Kidney (tissue), 14 donors: ENCODE data around the gene PRKN. TPM values are rescaled to one million over a fixed set of nuclear protein-coding genes. Genes with fewer than 3 reads are reported as not detected.

ENCODE experiments used
- DNase-seq, 5 donors: peaks; one replicate each; pipeline ENCODE4 v3.0.0-alpha.2; 2013 to 2020
- FAIRE-seq: peaks from 2 replicates; lab custom pipeline; 2012; peaks lifted over from hg19 to GRCh38; lab: Jason Lieb, UNC
- H3K27ac ChIP-seq, 2 donors: one replicate each; pipeline ENCODE4 v1.7.0; 2013; ENCODE audit warnings: low read depth in 2 of 2, low read length in 2 of 2, inconsistent platforms in 1 of 2
- H3K27me3 ChIP-seq: one replicate; pipeline ENCODE4 v1.7.1; 2013; ENCODE audit warnings: low read length, inconsistent platforms; ENCODE audit not compliant: control insufficient read depth, insufficient read depth
- H3K36me3 ChIP-seq, 3 donors: one replicate each; pipeline versions ENCODE4 v1.7.0 to v1.7.1; 2013; ENCODE audit warnings: low read length in 3 of 3, control low read depth in 1 of 3, inconsistent platforms in 1 of 3; ENCODE audit not compliant: insufficient read depth in 3 of 3, control insufficient read depth in 2 of 3
- H3K4me1 ChIP-seq, 3 donors: one replicate each; pipeline versions ENCODE4 v1.7.0 to v1.7.1; 2013; ENCODE audit warnings: low read length in 3 of 3, inconsistent platforms in 1 of 3, low read depth in 1 of 3; ENCODE audit not compliant: control insufficient read depth in 2 of 3, insufficient read depth in 2 of 3
- H3K4me3 ChIP-seq, 3 donors: one replicate each; pipeline versions ENCODE4 v1.7.0 to v1.8.1; 2013; ENCODE audit warnings: low read length in 3 of 3, control low read depth in 1 of 3, inconsistent platforms in 1 of 3
- H3K9ac ChIP-seq, 3 donors: one replicate each; pipeline versions ENCODE4 v1.7.0 to v1.7.1; 2013; ENCODE audit warnings: low read length in 3 of 3, control low read depth in 1 of 3, inconsistent platforms in 1 of 3
- H3K9me3 ChIP-seq, 3 donors: one replicate each; pipeline versions ENCODE4 v1.7.0 to v1.7.1; 2013; ENCODE audit warnings: low read length in 3 of 3, control low read depth in 1 of 3, inconsistent platforms in 1 of 3; ENCODE audit not compliant: control insufficient read depth in 2 of 3, insufficient read depth in 1 of 3
- intact Hi-C: fragments of 100-400 bp; cut with DNase I; formaldehyde crosslinking; loops from one replicate; pipeline ENCODE4 v1.11.1; 2022
- polyA plus RNA-seq: library from polyadenylated mRNA; stranded (reverse); fragments of 350-450 nt; fragmentation: Illumina TruSeq; extraction: RNeasy Lipid Tissue Mini Kit (QIAGEN cat#74804); gene quantifications from one replicate; pipeline ENCODE4 v1.2.3, GENCODE V29; 2014; ENCODE audit warnings: low read depth, low replicate concordance; ENCODE audit not compliant: insufficient read depth
- total RNA-seq: library from RNA; stranded (reverse); fragmentation: NEBNext Ultra II Directional; extraction: Animal tissue kit (Norgen Biotek cat#: 25700); gene quantifications from one replicate; pipeline ENCODE4 v1.2.1, GENCODE V29; 2021
- TF ChIP-seq, protein P1 (sequence below): IDR thresholded peaks from 3 replicates; pipeline ENCODE4 v1.5.1; 2012; ENCODE audit warnings: mild to moderate bottlenecking, moderate library complexity, borderline replicate concordance; ENCODE audit not compliant: insufficient read depth; ENCODE audit errors: extremely low read depth
- donor health status: control.
- donor health status: control.
- donor health status: control.
- donor health status: control.
- donor health status: control.
- donor health status: DM: yes; HTN: yes; CAD: no.
- donor health status: Normal renal cell carcinoma (clear cell type).

Gene PRKN
- total and polyA plus RNA-seq, 2 donors from 2014 or later: 8.6 to 10.4 TPM

DNA sequence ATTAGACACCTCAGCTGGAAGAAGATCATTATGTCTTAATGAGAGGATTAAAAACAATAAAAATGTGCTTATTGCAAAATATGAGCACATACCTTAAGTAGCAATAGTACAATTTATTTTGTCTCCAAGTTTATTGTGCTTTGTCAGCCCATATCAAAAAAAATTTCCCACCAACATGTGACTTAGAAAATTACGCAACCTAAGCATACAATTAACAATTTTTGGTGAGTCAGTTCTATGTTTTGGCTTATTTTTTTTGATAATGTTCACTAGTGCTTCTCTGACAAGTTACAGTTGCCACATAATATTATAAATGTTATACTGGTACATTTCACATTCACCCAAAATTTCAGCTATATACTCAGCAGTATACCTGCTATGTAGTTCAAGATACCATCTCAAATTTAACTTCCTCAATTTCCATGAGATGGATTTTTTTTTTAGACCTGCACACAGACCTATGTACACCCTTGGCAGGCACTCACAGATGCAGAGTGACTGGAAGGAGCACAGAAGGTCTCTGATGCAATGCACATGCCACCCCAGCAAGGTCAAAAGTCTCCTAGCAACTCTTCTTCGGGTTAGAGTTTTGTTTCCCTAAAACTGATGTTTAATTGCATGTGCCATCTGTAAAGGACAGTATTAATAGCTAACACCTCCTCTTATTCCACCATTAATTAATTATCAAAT, 112.4 kb downstream of the PRKN start:
- Histone ChIP-seq H3K27me3 (no peaks in the 10 kb centered on the region), H3K27ac (no peak overlapping the region), H3K9me3 (no peaks in the 10 kb centered on the region), H3K9ac (no peak overlapping the region), H3K4me3 (no peak overlapping the region), H3K36me3 (no peaks in the 10 kb centered on the region), H3K4me1 (no peaks in the 10 kb centered on the region)
- TF ChIP-seq, protein P1, sequence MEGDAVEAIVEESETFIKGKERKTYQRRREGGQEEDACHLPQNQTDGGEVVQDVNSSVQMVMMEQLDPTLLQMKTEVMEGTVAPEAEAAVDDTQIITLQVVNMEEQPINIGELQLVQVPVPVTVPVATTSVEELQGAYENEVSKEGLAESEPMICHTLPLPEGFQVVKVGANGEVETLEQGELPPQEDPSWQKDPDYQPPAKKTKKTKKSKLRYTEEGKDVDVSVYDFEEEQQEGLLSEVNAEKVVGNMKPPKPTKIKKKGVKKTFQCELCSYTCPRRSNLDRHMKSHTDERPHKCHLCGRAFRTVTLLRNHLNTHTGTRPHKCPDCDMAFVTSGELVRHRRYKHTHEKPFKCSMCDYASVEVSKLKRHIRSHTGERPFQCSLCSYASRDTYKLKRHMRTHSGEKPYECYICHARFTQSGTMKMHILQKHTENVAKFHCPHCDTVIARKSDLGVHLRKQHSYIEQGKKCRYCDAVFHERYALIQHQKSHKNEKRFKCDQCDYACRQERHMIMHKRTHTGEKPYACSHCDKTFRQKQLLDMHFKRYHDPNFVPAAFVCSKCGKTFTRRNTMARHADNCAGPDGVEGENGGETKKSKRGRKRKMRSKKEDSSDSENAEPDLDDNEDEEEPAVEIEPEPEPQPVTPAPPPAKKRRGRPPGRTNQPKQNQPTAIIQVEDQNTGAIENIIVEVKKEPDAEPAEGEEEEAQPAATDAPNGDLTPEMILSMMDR: no peak
- FAIRE-seq (no peak), DNase-seq (no peak)
- intact Hi-C loops: no loop called here

DNA sequence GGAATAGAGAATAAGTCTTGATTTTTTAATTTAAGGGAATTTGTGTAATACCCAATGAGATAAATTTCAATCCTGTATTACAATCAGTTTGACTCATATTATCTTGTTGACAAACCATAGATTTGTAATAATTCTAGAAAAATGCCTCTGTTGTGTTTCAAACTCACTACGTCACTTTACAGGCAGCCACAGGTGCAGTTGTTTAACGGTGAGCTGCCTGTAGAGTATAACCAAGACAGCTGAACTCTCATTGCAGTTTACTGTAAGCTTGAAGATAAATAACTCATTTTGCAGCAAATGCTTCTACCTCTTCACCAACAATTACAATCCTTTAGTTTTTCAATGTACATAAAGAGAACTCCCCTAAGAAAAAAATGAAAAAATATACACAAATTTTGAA, 114.3 kb downstream of the PRKN start:
- no peaks in the 10 kb centered on the region for H3K36me3 ChIP-seq
- no peaks in the 10 kb centered on the region for H3K27me3 ChIP-seq
- no peak for FAIRE-seq
- DNase-seq: no peak
- intact Hi-C loops: no loop called here
- H3K9me3 ChIP-seq: no peaks in the 10 kb centered on the region
- H3K9ac ChIP-seq: no peak overlapping the region
- H3K27ac ChIP-seq: no peak overlapping the region
- TF ChIP-seq, protein P1: no peak
- no peak overlapping the region for H3K4me3 ChIP-seq
- no peaks in the 10 kb centered on the region for H3K4me1 ChIP-seq

DNA sequence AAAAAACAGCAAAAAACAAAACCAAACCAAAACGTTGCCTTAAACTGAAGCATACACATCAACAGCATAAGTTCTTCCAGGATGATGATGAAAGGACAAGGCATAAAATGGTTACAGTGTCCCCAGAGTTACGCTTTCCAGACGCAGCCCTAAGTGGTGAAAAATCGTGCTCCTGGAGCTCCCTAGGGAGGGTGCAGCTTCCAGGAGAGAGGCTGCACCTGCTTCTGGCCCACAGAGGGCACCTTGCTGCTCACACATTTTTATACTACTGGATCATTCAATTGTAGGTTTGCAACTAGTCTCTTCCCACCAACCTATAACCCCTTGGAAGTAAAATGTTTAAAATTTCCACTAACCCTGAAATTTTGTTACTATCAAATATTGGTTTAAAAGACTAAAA, 115.0 kb downstream of the PRKN start:
- Histone ChIP-seq H3K4me1 (no peaks in the 10 kb centered on the region), H3K27me3 (no peaks in the 10 kb centered on the region), H3K9ac (no peak overlapping the region), H3K4me3 (no peak overlapping the region), H3K27ac (no peak overlapping the region), H3K36me3 (no peaks in the 10 kb centered on the region), H3K9me3 (no peaks in the 10 kb centered on the region)
- intact Hi-C loops: no loop called here
- FAIRE-seq: no peak
- TF ChIP-seq, protein P1: no peak
- DNase-seq: no peak

DNA sequence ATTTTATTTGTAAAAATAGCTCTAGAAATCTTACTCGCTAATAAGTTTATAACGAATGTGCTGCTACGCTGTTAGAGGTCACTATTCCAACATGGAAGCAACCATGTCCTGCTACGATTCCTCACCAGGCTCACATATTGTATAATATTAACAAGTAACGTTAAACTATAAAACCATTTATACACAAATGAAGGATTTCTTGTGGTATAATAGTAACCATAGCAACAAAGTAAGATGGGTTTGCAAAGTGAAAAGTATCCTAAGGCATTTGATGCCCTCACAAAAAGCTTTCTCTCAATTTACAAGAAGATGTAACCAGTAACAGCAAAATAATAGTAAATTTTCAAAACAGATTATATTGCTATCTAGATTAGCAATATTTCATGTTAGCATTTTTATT, 117.2 kb downstream of the PRKN start:
- Histone ChIP-seq H3K4me1 (no peaks in the 10 kb centered on the region), H3K9me3 (no peaks in the 10 kb centered on the region), H3K36me3 (no peaks in the 10 kb centered on the region), H3K4me3 (no peak overlapping the region), H3K9ac (no peak overlapping the region), H3K27me3 (no peaks in the 10 kb centered on the region), H3K27ac (no peak overlapping the region)
- FAIRE-seq (no peak), DNase-seq (no peak)
- intact Hi-C loops: no loop called here
- TF ChIP-seq, protein P1: no peak
